CD4-positive, alpha-beta T cell treated with Interleukin-6 at 100 ng/mL for 8 hours (primary cell): ENCODE measurements around the gene SLC46A3.
"Not testable (repeated sequence)": the region's sequence is repeated elsewhere in the genome, so short reads cannot be mapped to it uniquely, and the experiment has no call there.

Experiments
- DNase-seq: peaks from one replicate; pipeline ENCODE4 v3.0.0-alpha.2; 2020; ENCODE audit warnings: mixed read lengths, low spot score

The SLC46A3 gene

GRCh38 chr13:28718543-28719226, at the start of gene SLC46A3:
TSS of gene SLC46A3 (minus strand) at chr13:28718970. CDS start at chr13:28717998, 972 bp downstream.
- DNase-seq = peak; percentile 97

GRCh38 chr13:28763887-28764286, 45.1 kb upstream of the SLC46A3 start:
- DNase-seq = no peak

GRCh38 chr13:28761586-28761985, 42.8 kb upstream of the SLC46A3 start:
- no peak for DNase-seq

- no peak for DNase-seq
Observed at GRCh38 chr13:28755546-28755870, 36.7 kb upstream of the SLC46A3 start.

GRCh38 chr13:28754698-28755545, 36.2 kb upstream of the SLC46A3 start:
- no peak for DNase-seq

GRCh38 chr13:28753946-28754345, 35.2 kb upstream of the SLC46A3 start:
- DNase-seq = no peak

- DNase-seq = no peak
Observed at GRCh38 chr13:28753208-28753892, 34.6 kb upstream of the SLC46A3 start.

- DNase-seq = no peak
Observed at GRCh38 chr13:28751175-28751960, 32.6 kb upstream of the SLC46A3 start.

- DNase-seq = no peak
Observed at GRCh38 chr13:28750187-28751045, 31.6 kb upstream of the SLC46A3 start.

- no peak for DNase-seq
Observed at GRCh38 chr13:28747851-28748250, 29.1 kb upstream of the SLC46A3 start.

GRCh38 chr13:28746287-28746612, 27.5 kb upstream of the SLC46A3 start:
- no peak for DNase-seq

GRCh38 chr13:28744656-28745055, 25.9 kb upstream of the SLC46A3 start:
- DNase-seq = no peak

GRCh38 chr13:28744091-28744536, 25.3 kb upstream of the SLC46A3 start:
- no peak for DNase-seq

GRCh38 chr13:28743499-28744083, 24.8 kb upstream of the SLC46A3 start:
- DNase-seq = no peak

- DNase-seq = no peak
Observed at GRCh38 chr13:28743020-28743419, 24.2 kb upstream of the SLC46A3 start.

- not testable (repeated sequence) for DNase-seq
Observed at GRCh38 chr13:28742445-28742844, 23.7 kb upstream of the SLC46A3 start.

GRCh38 chr13:28741084-28741491, 22.3 kb upstream of the SLC46A3 start:
- no peak for DNase-seq

GRCh38 chr13:28739376-28739775, 20.6 kb upstream of the SLC46A3 start:
- no peak for DNase-seq

GRCh38 chr13:28735481-28736029, 16.8 kb upstream of the SLC46A3 start:
- no peak for DNase-seq

GRCh38 chr13:28734906-28735305, 16.1 kb upstream of the SLC46A3 start:
- DNase-seq = no peak
